Body of pancreas (tissue), 4 donors: ENCODE data around the gene RNF25. TPM values are rescaled to one million over a fixed set of nuclear protein-coding genes. Genes with fewer than 3 reads are reported as not detected.
A peak's percentile ranks its signal among the peaks of the same experiment; 100 is the strongest.

Experiments
- ATAC-seq: fragments of 150-250 bp; one replicate; pipeline ENCODE4 v1.9.1; 2016
- DNase-seq, 4 donors: peaks; one replicate each; pipeline ENCODE4 v3.0.0-alpha.2; 2019
- H3K27ac ChIP-seq, 4 donors: fragments of 200-600 bp; sonication (generic); 1 replicate in 3 of 4; 2 replicates in 1 of 4; pipeline versions ENCODE4 v1.5.1 to v1.6.1; 2016 to 2019; ENCODE audit warnings: mild to moderate bottlenecking in 1 of 4, mixed read lengths in 1 of 4, moderate library complexity in 1 of 4
- H3K27me3 ChIP-seq, 2 donors: fragments of 200-600 bp; sonication (generic); one replicate each; pipeline ENCODE4 v1.6.0; 2016; ENCODE audit warnings: mild to moderate bottlenecking in 1 of 2
- H3K36me3 ChIP-seq, 2 donors: fragments of 200-600 bp; sonication (generic); replicated peaks in 1 of 2; 2 replicates each; pipeline ENCODE4 v1.5.1; 2016; ENCODE audit warnings: low read depth in 2 of 2; ENCODE audit not compliant: insufficient read depth in 1 of 2
- H3K4me1 ChIP-seq: fragments of 200-600 bp; sonication (generic); one replicate; pipeline ENCODE4 v1.6.0; 2016
- H3K4me3 ChIP-seq, 2 donors: fragments of 200-600 bp; sonication (generic); 1 replicate in 1 of 2; 2 replicates in 1 of 2; pipeline ENCODE4 v1.5.1; 2016 to 2019
- H3K9me3 ChIP-seq, 3 donors: fragments of 200-600 bp; sonication (generic); 1 replicate in 2 of 3; 2 replicates in 1 of 3; pipeline ENCODE4 v1.5.1; 2016
- POLR2A ChIP-seq, 3 donors: fragments of 450-650 bp; IDR thresholded peaks; one replicate each; pipeline ENCODE4 v1.6.1; 2016; ENCODE audit warnings: antibody characterized with exemption in 3 of 3, mild to moderate bottlenecking in 2 of 3
- WGBS, 2 donors: methylation state at CpG; one replicate each; pipeline ENCODE4 v1.1.5; 2017; 5-methylcytosine and 5-hydroxymethylcytosine counted together
- intact Hi-C: fragments of 100-400 bp; cut with DNase I; formaldehyde crosslinking; loops from one replicate; pipeline ENCODE4 v1.15.1; 2023
- total RNA-seq, 2 donors: library from RNA; depleted of rRNA; stranded (reverse); fragments of >200 nt; gene quantifications; one replicate each; pipeline ENCODE4 v1.1.0, GENCODE V29; 2016
- TF ChIP-seq, protein P1 (sequence below), 7 experiments: fragments of 450-650 bp in 4 of 7; fragments of 200-600 bp in 3 of 7; sonication (generic) in 3 of 7; IDR thresholded peaks; one replicate each; pipeline ENCODE4 v1.5.1; 2016 to 2019; ENCODE audit warnings: antibody characterized with exemption in 7 of 7

The RNF25 gene
- total RNA-seq, 2 donors from 2014 or later: 3.0 to 14.8 TPM

GRCh38 chr2:218659258-218659987 is 12.4 kb downstream of the RNF25 start, which contains the start of the genes BCS1L and ZNF142:
Gene BCS1L, plus strand, starts transcription at chr2:218659683. Its CDS starts 1,305 bp downstream, at chr2:218660988.
Gene ZNF142, minus strand, starts transcription at chr2:218659623. Its CDS starts 3,194 bp downstream, at chr2:218656429.
- Histone ChIP-seq H3K36me3 (peaks cover 3 to 31% of the 10 kb centered on the region in 2 donors), H3K9me3 (no peaks in the 10 kb centered on the region), H3K27me3 (no peaks in the 10 kb centered on the region), H3K27ac (peak within 1 kb of the TSS; percentile 27 to 77 (median 62)), H3K4me3 (peak within 1 kb of the TSS; percentile 39 to 80), H3K4me1 (peaks cover 27% of the 10 kb centered on the region)
- intact Hi-C loops: loop anchor here (10.0 kb wide), 1 partner anchor 395 kb away; the partner anchor contains the start of gene GPBAR1
- DNase-seq (peak; percentile 87 to 94 (median 91)), ATAC-seq (peak; percentile 96)
- WGBS, 2 donors: 0 to 2% methylated on average over 19 to 49 of the region's 49 CpGs
- TF ChIP-seq POLR2A (IDR thresholded peaks at IDR 0.05): peak; percentile 14 to 64 (median 63)
- TF ChIP-seq, protein P1, sequence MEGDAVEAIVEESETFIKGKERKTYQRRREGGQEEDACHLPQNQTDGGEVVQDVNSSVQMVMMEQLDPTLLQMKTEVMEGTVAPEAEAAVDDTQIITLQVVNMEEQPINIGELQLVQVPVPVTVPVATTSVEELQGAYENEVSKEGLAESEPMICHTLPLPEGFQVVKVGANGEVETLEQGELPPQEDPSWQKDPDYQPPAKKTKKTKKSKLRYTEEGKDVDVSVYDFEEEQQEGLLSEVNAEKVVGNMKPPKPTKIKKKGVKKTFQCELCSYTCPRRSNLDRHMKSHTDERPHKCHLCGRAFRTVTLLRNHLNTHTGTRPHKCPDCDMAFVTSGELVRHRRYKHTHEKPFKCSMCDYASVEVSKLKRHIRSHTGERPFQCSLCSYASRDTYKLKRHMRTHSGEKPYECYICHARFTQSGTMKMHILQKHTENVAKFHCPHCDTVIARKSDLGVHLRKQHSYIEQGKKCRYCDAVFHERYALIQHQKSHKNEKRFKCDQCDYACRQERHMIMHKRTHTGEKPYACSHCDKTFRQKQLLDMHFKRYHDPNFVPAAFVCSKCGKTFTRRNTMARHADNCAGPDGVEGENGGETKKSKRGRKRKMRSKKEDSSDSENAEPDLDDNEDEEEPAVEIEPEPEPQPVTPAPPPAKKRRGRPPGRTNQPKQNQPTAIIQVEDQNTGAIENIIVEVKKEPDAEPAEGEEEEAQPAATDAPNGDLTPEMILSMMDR (IDR thresholded peaks at IDR 0.05): no peak

GRCh38 chr2:218658671-218659257 is 13.0 kb downstream of the RNF25 start:
- TF ChIP-seq POLR2A (IDR thresholded peaks at IDR 0.05): no peak
- TF ChIP-seq, protein P1 (IDR thresholded peaks at IDR 0.05): peak in 4 of 7 experiments; percentile 15 to 42 (median 32)
- intact Hi-C loops: loop anchor here (10.0 kb wide), 1 partner anchor 394 kb away; the partner anchor contains the start of gene GPBAR1
- DNase-seq (peak in 3 of 4 donors; percentile 25 to 51 (median 36)), ATAC-seq (peak; percentile 5)
- Histone ChIP-seq H3K4me1 (peaks cover 27% of the 10 kb centered on the region), H3K4me3 (peak overlapping the region; percentile 39 to 80), H3K9me3 (no peaks in the 10 kb centered on the region), H3K27me3 (no peaks in the 10 kb centered on the region), H3K27ac (peak overlapping the region; percentile 27 to 77 (median 62)), H3K36me3 (peaks cover 3 to 28% of the 10 kb centered on the region in 2 donors)
- WGBS, 2 donors: 1% methylated on average over 16 to 27 of the region's 27 CpGs

DNA sequence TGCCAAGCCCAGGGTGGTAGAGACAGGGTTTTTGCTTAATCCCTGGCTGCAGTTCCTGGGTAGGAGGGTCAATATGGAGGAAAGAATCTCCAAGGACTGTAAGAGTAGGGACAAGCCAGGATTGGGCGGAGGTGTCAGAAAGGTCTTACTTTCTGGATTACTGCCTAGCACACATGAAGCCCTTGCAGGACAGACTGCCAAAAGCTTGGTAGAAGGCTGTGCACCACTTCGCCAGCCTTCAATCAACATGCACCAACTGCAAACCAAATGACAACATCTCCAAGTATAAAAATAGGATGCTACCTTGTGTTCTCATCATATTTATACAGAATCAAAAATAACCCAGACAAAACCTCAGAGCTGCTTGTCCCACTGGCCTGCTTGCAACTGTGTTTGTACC is 16.1 kb downstream of the RNF25 start:
- Histone ChIP-seq H3K9me3 (no peaks in the 10 kb centered on the region), H3K36me3 (peaks cover 3 to 19% of the 10 kb centered on the region in 2 donors), H3K27me3 (no peaks in the 10 kb centered on the region), H3K4me1 (peaks cover 27% of the 10 kb centered on the region), H3K4me3 (no peak overlapping the region), H3K27ac (no peak overlapping the region)
- ATAC-seq (no peak), DNase-seq (no peak)
- TF ChIP-seq POLR2A (IDR thresholded peaks at IDR 0.05): no peak
- TF ChIP-seq, protein P1 (IDR thresholded peaks at IDR 0.05): no peak
- 72 to 96% methylated on average over 2 of the region's 2 CpGs for WGBS, 2 donors
- intact Hi-C loops: loop anchor here (10.0 kb wide), 1 partner anchor 391 kb away; the partner anchor contains the start of gene GPBAR1

- H3K4me1 ChIP-seq: peaks cover 16% of the 10 kb centered on the region
- no peak overlapping the region for H3K27ac ChIP-seq
- ATAC-seq (no peak), DNase-seq (no peak)
- no peaks in the 10 kb centered on the region for H3K9me3 ChIP-seq
- H3K36me3 ChIP-seq: peaks cover 0 to 29% of the 10 kb centered on the region in 2 donors
- 79 to 89% methylated on average over 6 to 11 of the region's 11 CpGs for WGBS, 2 donors
- TF ChIP-seq, protein P1 (IDR thresholded peaks at IDR 0.05): no peak
- TF ChIP-seq POLR2A (IDR thresholded peaks at IDR 0.05): no peak
- no peak overlapping the region for H3K4me3 ChIP-seq
- no peaks in the 10 kb centered on the region for H3K27me3 ChIP-seq
- intact Hi-C loops: loop anchor here (10.0 kb wide), 1 partner anchor 234 kb away; the partner anchor contains the start of gene VIL1
These were observed 23.1 kb downstream of the RNF25 start for GRCh38 chr2:218648787-218649100.
